Measurements from ENCODE around the gene CYP27C1.

DNA sequence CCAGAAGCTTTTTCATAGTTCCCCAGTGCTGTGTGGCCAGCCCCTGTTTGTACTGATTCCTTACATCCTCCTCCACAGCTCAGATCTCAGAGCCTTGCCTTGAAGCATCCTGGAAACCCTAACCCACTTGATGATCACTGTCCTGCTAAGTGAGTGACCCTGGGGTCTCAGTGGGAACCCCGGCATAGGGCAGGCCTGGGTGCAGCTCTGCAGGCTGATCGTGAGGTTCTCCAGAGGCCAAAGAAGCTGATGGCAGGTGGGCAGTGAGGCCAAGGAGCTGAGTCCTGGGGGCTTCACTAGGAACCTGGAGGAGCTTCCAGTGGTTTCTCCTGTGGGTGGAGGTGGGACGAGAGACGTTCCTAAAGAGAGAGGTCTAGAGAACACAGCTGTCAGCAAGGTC lies 65.7 kb downstream of the CYP27C1 start:
- no peak for TF ChIP-seq POLR2A (IDR thresholded peaks at IDR 0.05)
- TF ChIP-seq, protein P1, sequence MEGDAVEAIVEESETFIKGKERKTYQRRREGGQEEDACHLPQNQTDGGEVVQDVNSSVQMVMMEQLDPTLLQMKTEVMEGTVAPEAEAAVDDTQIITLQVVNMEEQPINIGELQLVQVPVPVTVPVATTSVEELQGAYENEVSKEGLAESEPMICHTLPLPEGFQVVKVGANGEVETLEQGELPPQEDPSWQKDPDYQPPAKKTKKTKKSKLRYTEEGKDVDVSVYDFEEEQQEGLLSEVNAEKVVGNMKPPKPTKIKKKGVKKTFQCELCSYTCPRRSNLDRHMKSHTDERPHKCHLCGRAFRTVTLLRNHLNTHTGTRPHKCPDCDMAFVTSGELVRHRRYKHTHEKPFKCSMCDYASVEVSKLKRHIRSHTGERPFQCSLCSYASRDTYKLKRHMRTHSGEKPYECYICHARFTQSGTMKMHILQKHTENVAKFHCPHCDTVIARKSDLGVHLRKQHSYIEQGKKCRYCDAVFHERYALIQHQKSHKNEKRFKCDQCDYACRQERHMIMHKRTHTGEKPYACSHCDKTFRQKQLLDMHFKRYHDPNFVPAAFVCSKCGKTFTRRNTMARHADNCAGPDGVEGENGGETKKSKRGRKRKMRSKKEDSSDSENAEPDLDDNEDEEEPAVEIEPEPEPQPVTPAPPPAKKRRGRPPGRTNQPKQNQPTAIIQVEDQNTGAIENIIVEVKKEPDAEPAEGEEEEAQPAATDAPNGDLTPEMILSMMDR (IDR thresholded peaks at IDR 0.05) = no peak
- TF ChIP-seq POLR2AphosphoS5 (IDR thresholded peaks at IDR 0.05) = no peak
